Neutrophil (primary cell): ENCODE data around the gene ST7.
"Not testable (repeated sequence)": the region's sequence is repeated elsewhere in the genome, so short reads cannot be mapped to it uniquely, and the experiment has no call there.

Source experiments
- H3K27ac ChIP-seq: fragments of 200-600 bp; sonication (generic); 2 replicates; pipeline ENCODE4 v1.5.1; 2016; ENCODE audit warnings: mild to moderate bottlenecking, moderate library complexity
- H3K27me3 ChIP-seq: fragments of 200-600 bp; sonication (generic); 2 replicates; pipeline ENCODE4 v1.6.0; 2016; ENCODE audit warnings: mild to moderate bottlenecking
- H3K36me3 ChIP-seq: fragments of 200-600 bp; sonication (generic); 2 replicates; pipeline ENCODE4 v1.5.1; 2017
- H3K4me1 ChIP-seq, 2 experiments: fragments of 200-600 bp in 1 of 2; sonication (generic) in 1 of 2; 1 replicate in 1 of 2; 2 replicates in 1 of 2; pipeline versions ENCODE4 v1.5.1 to v1.6.1; 2013 to 2016; ENCODE audit warnings: low read depth in 1 of 2, low read length in 1 of 2, mild to moderate bottlenecking in 1 of 2, moderate library complexity in 1 of 2; ENCODE audit not compliant: control insufficient read depth in 1 of 2, insufficient read depth in 1 of 2
- H3K4me3 ChIP-seq, 2 experiments: fragments of 200-600 bp in 1 of 2; sonication (generic) in 1 of 2; 1 replicate in 1 of 2; 2 replicates in 1 of 2; pipeline ENCODE4 v1.5.1; 2013 to 2016; ENCODE audit warnings: low read depth in 1 of 2, low read length in 1 of 2, mild to moderate bottlenecking in 1 of 2, moderate library complexity in 1 of 2
- H3K9me3 ChIP-seq: fragments of 200-600 bp; sonication (generic); 2 replicates; pipeline ENCODE4 v1.5.1; 2016
- TF ChIP-seq, protein P1 (sequence below): fragments of 200-600 bp; sonication (generic); IDR thresholded peaks from 2 replicates; pipeline ENCODE4 v1.5.1; 2016; ENCODE audit warnings: antibody characterized with exemption

ST7 gene

DNA sequence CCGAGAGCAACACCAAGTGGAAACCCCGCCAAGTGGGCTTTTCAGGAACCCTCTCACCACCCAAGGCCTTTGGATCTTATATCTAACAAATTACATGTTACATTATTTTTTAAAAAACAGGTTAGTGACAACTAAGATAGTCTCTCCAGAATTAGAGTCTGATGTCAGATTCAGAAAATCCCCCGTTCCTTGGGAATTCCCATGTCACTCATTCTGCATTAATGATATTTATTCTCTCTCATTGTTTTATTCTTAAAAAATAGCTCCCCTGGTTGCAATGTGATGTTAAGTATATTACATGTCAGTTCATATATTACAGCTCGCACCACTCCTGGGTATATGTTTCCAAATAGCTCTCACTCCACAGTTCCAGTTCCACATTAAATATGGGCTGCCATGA, 287.8 kb downstream of the ST7 start:
- H3K36me3 ChIP-seq = no peaks in the 10 kb centered on the region
- no peaks in the 10 kb centered on the region for H3K27me3 ChIP-seq
- no peaks in the 10 kb centered on the region for H3K4me1 ChIP-seq
- TF ChIP-seq, protein P1, sequence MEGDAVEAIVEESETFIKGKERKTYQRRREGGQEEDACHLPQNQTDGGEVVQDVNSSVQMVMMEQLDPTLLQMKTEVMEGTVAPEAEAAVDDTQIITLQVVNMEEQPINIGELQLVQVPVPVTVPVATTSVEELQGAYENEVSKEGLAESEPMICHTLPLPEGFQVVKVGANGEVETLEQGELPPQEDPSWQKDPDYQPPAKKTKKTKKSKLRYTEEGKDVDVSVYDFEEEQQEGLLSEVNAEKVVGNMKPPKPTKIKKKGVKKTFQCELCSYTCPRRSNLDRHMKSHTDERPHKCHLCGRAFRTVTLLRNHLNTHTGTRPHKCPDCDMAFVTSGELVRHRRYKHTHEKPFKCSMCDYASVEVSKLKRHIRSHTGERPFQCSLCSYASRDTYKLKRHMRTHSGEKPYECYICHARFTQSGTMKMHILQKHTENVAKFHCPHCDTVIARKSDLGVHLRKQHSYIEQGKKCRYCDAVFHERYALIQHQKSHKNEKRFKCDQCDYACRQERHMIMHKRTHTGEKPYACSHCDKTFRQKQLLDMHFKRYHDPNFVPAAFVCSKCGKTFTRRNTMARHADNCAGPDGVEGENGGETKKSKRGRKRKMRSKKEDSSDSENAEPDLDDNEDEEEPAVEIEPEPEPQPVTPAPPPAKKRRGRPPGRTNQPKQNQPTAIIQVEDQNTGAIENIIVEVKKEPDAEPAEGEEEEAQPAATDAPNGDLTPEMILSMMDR = no peak
- H3K9me3 ChIP-seq = no peaks in the 10 kb centered on the region
- H3K27ac ChIP-seq = no peak overlapping the region
- no peak overlapping the region for H3K4me3 ChIP-seq

DNA sequence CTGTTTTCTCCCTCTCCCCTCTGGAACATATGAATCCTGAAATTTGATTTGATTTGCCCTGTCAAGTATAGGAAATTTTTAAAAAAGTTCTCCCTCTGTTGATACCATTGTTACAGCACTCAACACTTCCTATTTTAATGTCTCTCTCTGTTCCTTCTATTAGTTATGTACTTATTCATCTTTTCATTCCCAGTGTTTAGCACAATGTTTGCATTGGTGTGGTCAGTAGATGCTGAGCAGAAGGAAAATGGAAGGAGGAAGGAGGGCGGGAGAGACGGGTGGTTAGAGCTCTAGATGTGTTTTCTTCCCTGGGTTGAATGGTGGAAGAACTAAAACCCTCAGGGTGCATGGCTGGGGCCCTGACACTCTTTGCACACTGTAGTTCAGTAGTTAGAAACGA, 290.1 kb downstream of the ST7 start:
- no peaks in the 10 kb centered on the region for H3K27me3 ChIP-seq
- no peaks in the 10 kb centered on the region for H3K36me3 ChIP-seq
- TF ChIP-seq, protein P1 = no peak
- no peaks in the 10 kb centered on the region for H3K4me1 ChIP-seq
- H3K9me3 ChIP-seq = no peaks in the 10 kb centered on the region
- H3K27ac ChIP-seq = no peak overlapping the region
- no peak overlapping the region for H3K4me3 ChIP-seq

DNA sequence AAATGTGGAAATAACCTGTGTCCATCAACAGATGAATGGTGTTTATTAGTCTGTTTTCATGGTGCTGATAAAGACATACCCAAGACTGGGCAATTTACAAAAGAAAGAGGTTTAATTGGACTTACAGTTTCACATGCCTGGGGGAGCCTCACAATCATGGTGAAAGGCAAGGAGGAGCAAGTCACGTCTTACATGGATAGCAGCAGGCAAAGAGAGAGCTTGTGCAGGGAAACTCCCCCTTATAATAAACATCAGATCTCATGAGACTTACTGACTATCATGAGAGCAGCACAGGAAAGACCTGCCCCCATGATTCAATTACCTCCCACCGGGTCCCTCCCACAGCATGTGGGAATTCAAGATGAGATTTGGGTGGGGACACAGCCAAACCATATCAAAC, 292.4 kb downstream of the ST7 start:
- H3K9me3 ChIP-seq, H3K36me3 ChIP-seq, H3K4me1 ChIP-seq, H3K27me3 ChIP-seq, H3K4me3 ChIP-seq, H3K27ac ChIP-seq: not testable (repeated sequence)

DNA sequence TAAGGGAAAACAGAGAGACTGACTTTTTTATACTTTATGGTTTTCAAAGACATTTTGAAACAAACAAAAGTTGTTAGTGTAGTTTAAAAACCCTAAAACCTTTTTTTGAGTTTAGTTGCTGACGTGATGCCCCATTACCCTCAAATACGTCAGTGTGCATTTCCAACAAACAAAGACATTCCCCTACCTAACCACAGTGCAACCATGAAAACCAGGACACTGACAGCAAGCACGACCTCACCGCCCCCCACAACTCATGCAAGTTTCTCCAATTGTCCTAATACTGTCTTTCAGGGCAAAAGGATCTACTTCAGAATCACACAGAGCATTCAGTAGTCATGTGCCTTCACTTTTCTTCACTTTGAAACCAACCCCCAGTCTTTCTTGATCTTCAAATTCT, 294.5 kb downstream of the ST7 start:
- TF ChIP-seq, protein P1 = no peak

DNA sequence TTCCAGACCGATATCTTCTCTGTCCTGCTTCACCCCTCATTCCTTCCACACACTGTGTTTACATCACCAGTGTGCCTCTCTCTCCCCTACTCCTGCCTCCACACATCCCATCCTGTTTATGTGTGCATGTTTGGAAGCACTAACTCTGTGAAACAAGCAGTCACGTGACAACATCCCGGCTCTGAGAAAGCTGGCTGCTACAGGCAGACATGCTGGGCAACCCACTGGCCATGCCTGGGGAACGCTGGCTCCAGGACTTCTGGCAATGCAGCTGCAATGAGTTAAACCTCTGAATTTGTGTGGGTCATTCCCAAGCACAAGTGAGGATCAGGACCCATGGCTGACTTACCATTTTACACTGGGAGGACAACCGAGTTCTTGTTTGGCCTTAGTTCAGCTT, 295.5 kb downstream of the ST7 start:
- Histone ChIP-seq H3K9me3 (no peaks in the 10 kb centered on the region), H3K27ac (no peak overlapping the region), H3K4me1 (no peaks in the 10 kb centered on the region), H3K27me3 (no peaks in the 10 kb centered on the region), H3K36me3 (no peaks in the 10 kb centered on the region), H3K4me3 (no peak overlapping the region)
- TF ChIP-seq, protein P1 = no peak

More for the DNA sequence above, 294.5 kb downstream of the ST7 start:
- Histone ChIP-seq H3K27me3 (no peaks in the 10 kb centered on the region), H3K9me3 (no peaks in the 10 kb centered on the region), H3K4me1 (no peaks in the 10 kb centered on the region), H3K27ac (no peak overlapping the region), H3K4me3 (no peak overlapping the region), H3K36me3 (no peaks in the 10 kb centered on the region)

DNA sequence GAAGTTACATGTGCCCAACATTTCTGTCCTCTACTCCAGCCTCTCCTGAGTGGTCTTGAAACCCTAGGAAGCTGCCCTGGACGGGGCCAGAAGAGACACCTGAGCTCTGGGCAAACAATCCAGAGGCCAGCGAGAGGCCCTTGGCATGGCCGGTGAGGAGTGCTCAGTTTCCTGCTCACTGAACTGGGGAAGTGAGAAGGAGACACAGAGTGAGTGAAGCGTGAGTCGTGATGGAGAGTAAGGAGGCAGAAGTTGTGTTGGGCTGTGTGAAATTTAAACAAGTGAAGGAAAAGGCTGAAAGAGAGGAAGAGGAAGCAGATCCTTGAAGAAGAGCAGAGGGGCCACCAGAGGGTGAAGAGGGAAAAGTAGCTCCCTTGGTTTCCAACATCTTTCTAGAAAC, 296.4 kb downstream of the ST7 start:
- Histone ChIP-seq H3K27ac (no peak overlapping the region), H3K27me3 (no peaks in the 10 kb centered on the region), H3K9me3 (no peaks in the 10 kb centered on the region), H3K4me1 (no peaks in the 10 kb centered on the region), H3K4me3 (no peak overlapping the region), H3K36me3 (no peaks in the 10 kb centered on the region)
- TF ChIP-seq, protein P1 = no peak
